ENCODE data around the gene MED7. TPM values are rescaled to one million over a fixed set of nuclear protein-coding genes. Genes with fewer than 3 reads are reported as not detected.

Gene MED7
- polyA plus RNA-seq, 1 donor from 2014 or later: 27.2 TPM

- Histone ChIP-seq H3K4me2 (ENCODE audit: low read length) (no peak overlapping the region), H3K4me3 (ENCODE audit: low read length) (no peak overlapping the region), H3K36me3 (ENCODE audit: insufficient read depth, low read length) (no peaks in the 10 kb centered on the region), H4K20me1 (ENCODE audit: insufficient read depth) (no peaks in the 10 kb centered on the region), H3F3A (ENCODE audit: insufficient read depth, low read length, poor library complexity, severe bottlenecking) (no peaks in the 10 kb centered on the region), H3K9me3 (ENCODE audit: low read length) (no peaks in the 10 kb centered on the region), H3K79me2 (replicated peaks; ENCODE audit: insufficient read depth, low read length) (no peaks in the 10 kb centered on the region), H3K27ac (ENCODE audit: low read length) (no peak overlapping the region), H3K27me3 (ENCODE audit: insufficient read depth, low read depth, low read length) (no peaks in the 10 kb centered on the region), H3K9me2 (ENCODE audit: insufficient read depth, low read length) (no peaks in the 10 kb centered on the region), H2AFZ (ENCODE audit: low read depth, low read length) (no peak overlapping the region), H3K9ac (ENCODE audit: low read length) (no peak overlapping the region)
- no peak for TF ChIP-seq TAF1 (IDR thresholded peaks at IDR 0.05; ENCODE audit: low read depth)
- TF ChIP-seq SMC3 (conservative IDR thresholded peaks at IDR 0.05; ENCODE audit: poor library complexity): no peak
- no peak for TF ChIP-seq CTCF (IDR thresholded peaks at IDR 0.05; ENCODE audit: poor library complexity, severe bottlenecking)
- TF ChIP-seq POLR2AphosphoS5 (IDR thresholded peaks at IDR 0.05): no peak
- no peak for TF ChIP-seq MXI1 (conservative IDR thresholded peaks at IDR 0.05; ENCODE audit: poor library complexity, severe bottlenecking)
- no peak for TF ChIP-seq RAD21 (conservative IDR thresholded peaks at IDR 0.05)
- no peak for TF ChIP-seq REST (IDR thresholded peaks at IDR 0.05; ENCODE audit: borderline replicate concordance)
- no peak for TF ChIP-seq EZH2 (IDR thresholded peaks at IDR 0.05; ENCODE audit: borderline replicate concordance, insufficient read depth, low read length, poor library complexity, severe bottlenecking)
- TF ChIP-seq EP300 (conservative IDR thresholded peaks at IDR 0.05; ENCODE audit: poor library complexity, severe bottlenecking): no peak
These were observed 25.6 kb upstream of the MED7 start for GRCh38 chr5:157168286-157168685.

- H3K4me2 ChIP-seq (ENCODE audit: low read length): no peak overlapping the region
- H3K9me2 ChIP-seq (ENCODE audit: insufficient read depth, low read length): no peaks in the 10 kb centered on the region
- H3K27me3 ChIP-seq (ENCODE audit: insufficient read depth, low read depth, low read length): no peaks in the 10 kb centered on the region
These were observed 24.6 kb upstream of the MED7 start for GRCh38 chr5:157167214-157167621.

More at GRCh38 chr5:157167214-157167621, 24.6 kb upstream of the MED7 start:
- Histone ChIP-seq H2AFZ (ENCODE audit: low read depth, low read length) (no peak overlapping the region), H3K79me2 (replicated peaks; ENCODE audit: insufficient read depth, low read length) (no peaks in the 10 kb centered on the region), H3K4me3 (ENCODE audit: low read length) (no peak overlapping the region), H3F3A (ENCODE audit: insufficient read depth, low read length, poor library complexity, severe bottlenecking) (no peaks in the 10 kb centered on the region), H4K20me1 (ENCODE audit: insufficient read depth) (no peaks in the 10 kb centered on the region), H3K27ac (ENCODE audit: low read length) (no peak overlapping the region), H3K9me3 (ENCODE audit: low read length) (no peaks in the 10 kb centered on the region), H3K9ac (ENCODE audit: low read length) (no peak overlapping the region), H3K36me3 (ENCODE audit: insufficient read depth, low read length) (no peaks in the 10 kb centered on the region)
- TF ChIP-seq CTCF (IDR thresholded peaks at IDR 0.05; ENCODE audit: poor library complexity, severe bottlenecking): no peak
- no peak for TF ChIP-seq TAF1 (IDR thresholded peaks at IDR 0.05; ENCODE audit: low read depth)
- TF ChIP-seq REST (IDR thresholded peaks at IDR 0.05; ENCODE audit: borderline replicate concordance): no peak
- TF ChIP-seq EP300 (conservative IDR thresholded peaks at IDR 0.05; ENCODE audit: poor library complexity, severe bottlenecking): no peak
- TF ChIP-seq EZH2 (IDR thresholded peaks at IDR 0.05; ENCODE audit: borderline replicate concordance, insufficient read depth, low read length, poor library complexity, severe bottlenecking): no peak
- TF ChIP-seq MXI1 (conservative IDR thresholded peaks at IDR 0.05; ENCODE audit: poor library complexity, severe bottlenecking): no peak
- no peak for TF ChIP-seq SMC3 (conservative IDR thresholded peaks at IDR 0.05; ENCODE audit: poor library complexity)
- no peak for TF ChIP-seq RAD21 (conservative IDR thresholded peaks at IDR 0.05)
- TF ChIP-seq POLR2AphosphoS5 (IDR thresholded peaks at IDR 0.05): no peak

Data from neural cell (in vitro differentiated cells).